NCI-H774 (cell line): Measurements from ENCODE around the gene KIAA1614.

ENCODE experiments used
- DNase-seq: peaks from one replicate; lab custom pipeline; 2025; lab: John Stamatoyannopoulos, UW

The KIAA1614 gene

GRCh38 chr1:180924939-180925338, 12.2 kb downstream of the KIAA1614 start:
- DNase-seq, result no peak

GRCh38 chr1:180925471-180926051, 12.9 kb downstream of the KIAA1614 start:
- DNase-seq, result no peak

GRCh38 chr1:180926164-180926981, 13.7 kb downstream of the KIAA1614 start:
- no peak for DNase-seq

DNA sequence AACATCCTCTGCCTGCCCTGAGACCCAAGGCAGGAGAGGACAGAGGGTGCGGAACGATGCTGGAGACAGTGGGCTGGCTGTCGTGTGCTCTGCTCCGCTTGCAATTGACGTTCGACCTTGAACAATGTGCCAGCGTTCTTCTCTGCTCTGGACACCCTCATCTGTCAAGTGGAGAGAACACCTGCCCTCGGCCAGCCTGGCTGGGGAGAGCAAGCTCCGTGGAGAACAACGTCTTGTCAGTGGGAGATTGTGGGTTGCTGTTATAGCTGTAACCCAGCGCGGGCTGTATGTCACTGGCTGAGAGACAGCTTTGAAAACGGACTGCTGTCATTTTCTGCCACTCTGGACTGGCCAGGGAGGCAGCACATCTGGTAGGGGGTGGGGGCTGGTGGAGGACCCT, 14.7 kb downstream of the KIAA1614 start:
- no peak for DNase-seq

GRCh38 chr1:180927841-180928240, 15.1 kb downstream of the KIAA1614 start:
- no peak for DNase-seq

GRCh38 chr1:180928331-180929230, 15.9 kb downstream of the KIAA1614 start:
- no peak for DNase-seq

DNA sequence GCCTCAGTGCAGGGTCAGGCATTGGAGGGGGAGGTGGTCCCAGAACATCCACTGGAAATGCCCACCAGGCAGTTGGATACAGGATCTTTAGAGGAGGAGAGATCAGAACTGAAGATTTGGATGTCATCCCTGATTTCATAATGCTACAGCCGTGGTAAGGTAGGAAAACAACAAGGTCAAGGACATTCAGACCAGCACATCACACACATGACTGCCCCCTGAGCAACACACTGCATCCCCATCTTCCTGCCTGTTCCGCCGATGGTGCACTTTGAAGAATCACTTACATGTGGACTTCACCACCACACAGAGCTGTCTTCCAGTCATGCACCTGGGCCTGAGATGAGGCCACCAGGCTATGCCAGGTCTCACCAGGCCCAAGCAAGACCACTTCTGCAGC, 16.7 kb downstream of the KIAA1614 start:
- DNase-seq, result no peak

GRCh38 chr1:180930687-180931086, 18.0 kb downstream of the KIAA1614 start:
- no peak for DNase-seq

DNA sequence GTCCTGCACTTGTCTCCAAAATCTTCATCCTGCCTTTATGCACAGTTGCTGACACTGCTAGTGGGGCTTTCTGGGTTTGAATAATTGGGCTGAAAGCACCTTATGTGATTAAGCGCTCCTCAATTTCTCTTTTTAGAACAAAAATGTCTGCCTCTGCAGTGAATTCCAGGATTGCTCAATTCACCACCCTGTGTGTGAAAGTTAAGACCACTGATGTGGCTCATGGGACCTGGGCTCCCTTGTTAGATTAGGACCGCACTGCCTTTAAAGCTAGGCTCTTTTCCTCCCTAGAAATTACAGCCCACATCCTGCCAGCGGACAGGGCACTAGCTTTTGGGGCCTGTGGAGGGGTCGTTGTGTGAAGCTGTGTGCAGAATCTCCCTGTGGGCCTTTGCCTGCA, 18.8 kb downstream of the KIAA1614 start:
- DNase-seq, result no peak

- DNase-seq, result no peak
These were observed 19.7 kb downstream of the KIAA1614 start for GRCh38 chr1:180932378-180932777.

DNA sequence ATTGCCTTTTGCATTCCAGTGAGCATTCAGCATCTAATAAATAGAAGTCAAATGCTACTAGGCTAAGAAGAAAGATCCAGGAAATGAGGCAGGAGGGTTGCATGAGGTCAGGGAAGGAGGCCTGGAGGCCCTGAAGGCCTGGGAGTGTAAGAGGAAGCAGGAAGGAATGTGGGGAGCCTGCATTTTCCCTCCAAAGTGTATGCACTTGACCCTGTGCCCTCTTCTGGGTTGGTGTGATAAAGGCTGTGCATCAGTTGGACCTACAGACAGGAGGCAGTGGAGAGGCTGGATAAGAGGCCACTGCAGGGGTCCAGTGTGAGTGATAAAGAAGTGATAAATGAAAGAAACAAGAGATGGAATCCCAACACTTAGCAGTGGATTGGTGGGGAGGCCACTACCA, 20.4 kb downstream of the KIAA1614 start:
- DNase-seq, result no peak

GRCh38 chr1:180934563-180934962, 21.9 kb downstream of the KIAA1614 start:
- DNase-seq, result no peak

DNA sequence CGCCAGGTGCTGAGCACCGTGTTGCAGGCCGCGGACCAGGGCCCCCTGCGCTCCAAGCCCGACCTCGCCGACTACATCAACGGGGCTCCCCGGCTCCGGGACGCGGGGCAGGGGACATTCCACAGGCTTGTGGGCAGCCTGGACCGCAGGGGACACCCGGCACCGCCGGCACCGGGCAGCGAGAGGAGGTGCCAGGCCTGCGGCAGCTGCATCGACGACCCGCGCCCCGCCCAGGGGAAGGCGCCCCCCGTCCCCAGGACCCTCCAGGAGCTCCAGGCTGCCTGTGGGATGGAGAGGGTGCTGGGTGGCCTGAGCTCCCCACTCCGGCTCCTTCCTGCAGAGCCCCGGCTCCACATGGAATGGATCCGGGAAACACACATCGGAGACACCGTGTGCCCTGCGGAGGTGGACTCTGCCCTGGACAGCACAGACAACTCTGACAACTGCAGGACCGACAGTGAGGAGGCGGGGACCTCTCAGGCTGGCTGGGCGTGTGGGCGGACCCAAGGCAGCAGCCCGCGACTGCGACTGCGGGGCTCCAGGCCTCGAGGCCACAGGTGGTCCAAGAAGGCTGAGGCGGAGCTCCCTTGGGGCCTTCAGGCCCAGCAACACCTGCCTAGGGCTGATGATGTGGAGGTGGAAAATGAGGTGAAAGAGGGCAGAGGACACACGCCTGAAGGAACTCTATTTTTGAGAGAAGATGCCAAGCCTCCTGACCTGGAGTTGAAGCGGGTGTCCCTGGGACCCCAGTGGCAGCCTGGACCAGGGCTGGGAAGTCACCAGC, 22.8 kb downstream of the KIAA1614 start:
- DNase-seq, result no peak

DNA sequence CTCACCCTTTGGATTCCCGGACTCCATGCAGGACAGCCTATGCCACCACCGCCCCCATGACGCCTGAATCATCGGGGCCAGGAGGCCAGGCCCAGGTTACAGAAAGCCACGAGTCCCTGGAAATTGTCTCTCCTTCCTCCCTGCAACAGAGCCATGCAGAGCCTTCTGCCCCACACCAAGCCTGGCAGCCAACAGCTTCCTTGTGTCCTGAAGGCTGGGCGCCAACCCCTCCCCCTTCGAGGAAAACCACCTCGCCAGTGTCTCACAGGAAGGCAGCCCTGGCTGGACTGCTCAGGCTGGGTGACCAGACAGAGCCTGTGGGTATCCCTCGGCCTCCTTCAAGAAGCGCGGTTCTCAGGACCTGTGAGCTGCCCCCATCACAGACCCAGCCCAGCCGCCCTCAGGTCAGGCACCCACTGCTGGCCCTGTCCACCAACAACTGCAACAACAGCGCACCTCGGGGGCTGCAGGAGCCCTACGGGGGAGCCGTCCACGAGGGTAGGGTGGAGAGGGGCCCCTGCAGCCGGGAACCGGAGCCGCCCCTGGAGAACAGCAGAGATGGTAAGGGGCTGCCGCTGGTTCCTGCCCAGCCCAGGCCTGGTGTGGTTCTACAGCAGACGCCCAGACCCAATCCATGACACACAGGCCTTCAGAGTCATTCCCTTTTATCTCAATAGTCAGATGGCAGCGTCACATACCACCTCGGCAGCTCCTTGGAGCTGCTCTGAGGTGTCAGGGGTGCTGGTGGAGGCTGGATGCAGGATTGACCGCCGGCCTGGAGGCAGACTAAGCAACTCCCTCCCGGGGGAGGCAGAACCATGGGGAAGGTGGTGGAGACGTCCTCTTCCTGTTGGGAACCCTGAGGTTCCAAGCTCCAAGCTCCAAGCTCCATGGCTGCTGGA, 23.7 kb downstream of the KIAA1614 start:
- no peak for DNase-seq

DNA sequence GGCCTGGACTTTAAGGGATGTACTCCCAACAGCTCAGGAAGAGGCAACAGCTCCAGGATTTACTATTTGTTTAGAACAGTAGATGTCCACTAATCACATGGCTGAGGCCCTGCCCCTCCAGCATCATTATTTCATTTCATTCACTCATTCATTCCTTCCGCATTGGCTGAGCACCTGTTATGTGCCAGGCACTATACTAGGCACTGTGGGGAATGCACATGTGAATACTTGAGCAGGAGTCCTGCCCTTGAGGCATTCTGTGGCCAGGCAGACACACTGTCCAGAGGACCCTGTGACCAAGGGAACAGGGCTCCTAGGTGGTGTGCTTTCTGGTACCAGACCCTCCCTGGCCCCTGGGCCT, 24.3 kb downstream of the KIAA1614 start:
- DNase-seq, result no peak

- DNase-seq, result no peak
These were observed 25.0 kb downstream of the KIAA1614 start for GRCh38 chr1:180937624-180938225.

DNA sequence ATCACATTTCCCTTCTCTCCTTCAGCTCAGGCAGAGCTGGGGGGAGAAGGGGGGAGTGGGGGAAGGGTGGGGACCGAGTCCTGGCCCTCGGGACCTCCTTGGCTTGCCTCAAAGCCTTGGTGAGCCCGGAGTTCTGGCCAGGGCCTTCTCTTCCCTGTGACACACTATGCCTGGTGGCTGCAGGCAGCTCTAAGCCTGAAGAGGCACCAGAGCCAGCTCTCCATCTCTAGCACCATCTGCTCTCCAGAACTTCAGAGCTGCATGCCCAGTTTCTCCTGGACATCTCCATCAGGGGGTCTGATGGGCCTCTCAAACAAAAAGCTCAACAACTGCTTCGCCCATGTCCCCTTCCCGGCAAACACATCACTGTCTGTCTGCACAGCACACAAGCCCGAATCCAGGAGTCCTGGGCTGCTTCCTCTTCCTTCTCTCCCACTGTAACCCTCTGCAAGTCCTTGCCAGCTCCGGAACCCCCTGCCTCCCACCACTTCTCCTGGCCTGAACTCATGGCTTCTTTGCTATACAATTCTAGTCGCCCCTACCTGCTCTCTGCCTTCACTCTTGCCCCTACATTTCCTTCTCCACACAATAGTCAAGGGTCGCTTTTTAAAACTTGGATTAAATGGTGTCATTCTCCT, 26.5 kb downstream of the KIAA1614 start:
- DNase-seq, result no peak

DNA sequence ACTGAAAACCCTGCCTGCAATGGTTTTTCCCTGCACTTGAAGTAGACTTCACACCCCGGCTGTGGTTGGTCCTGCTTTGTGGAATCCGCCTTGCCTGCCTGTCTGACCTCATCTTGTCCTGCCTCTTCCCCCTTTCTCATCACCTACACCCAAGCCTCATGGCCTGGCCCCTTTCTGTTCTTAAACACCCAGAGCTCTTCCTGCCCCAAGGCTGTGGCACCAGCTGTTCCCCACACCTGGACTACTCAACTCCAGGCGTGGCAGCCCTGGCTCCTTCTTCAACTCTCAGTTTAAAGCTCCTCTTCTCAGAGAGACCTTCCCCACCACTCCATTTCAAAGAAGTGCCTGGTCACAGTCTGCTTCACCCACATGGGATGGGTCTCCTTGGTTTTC, 27.0 kb downstream of the KIAA1614 start:
- no peak for DNase-seq

DNA sequence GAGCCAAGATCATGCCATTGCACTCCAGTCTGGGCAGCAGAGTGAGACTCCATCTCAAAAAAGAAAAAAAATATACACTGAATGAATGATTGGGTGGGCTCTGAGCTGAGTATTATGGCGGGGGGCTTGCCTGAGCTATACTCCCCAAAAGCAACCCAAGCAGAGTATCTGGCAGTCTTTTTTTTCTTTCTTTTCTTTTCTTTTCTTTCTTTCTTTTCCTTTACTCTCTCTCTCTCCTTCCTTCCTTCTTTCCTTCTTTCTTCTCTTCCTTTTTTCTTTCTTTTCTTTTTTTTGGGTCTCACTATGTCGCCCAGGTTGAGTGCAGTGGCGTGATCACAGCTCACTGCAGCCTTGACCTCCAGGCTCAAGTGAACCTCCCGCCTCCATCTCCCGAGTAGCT, 27.7 kb downstream of the KIAA1614 start:
- no peak for DNase-seq
